Activated CD8-positive, alpha-beta memory T cell treated with anti-CD3 and anti-CD28 coated beads, Interleukin-2, amount 50 U/mL, for 48 hours (primary cell): ENCODE data around the gene FBLIM1.

Experiments
- DNase-seq: peaks from one replicate; pipeline ENCODE4 v3.0.0-alpha.2; 2020

The FBLIM1 gene

GRCh38 chr1:15758343-15758931 is at the start of gene FBLIM1:
Gene FBLIM1, plus strand, starts transcription at chr1:15758795. Its CDS starts 6,189 bp downstream, at chr1:15764984.
- DNase-seq, result no peak

- no peak for DNase-seq
Observed at GRCh38 chr1:15709226-15709625, 49.4 kb upstream of the FBLIM1 start.

GRCh38 chr1:15712168-15712567 is 46.4 kb upstream of the FBLIM1 start:
- DNase-seq, result no peak

- DNase-seq, result no peak
Observed at GRCh38 chr1:15714406-15715136, 44.0 kb upstream of the FBLIM1 start.

- DNase-seq, result no peak
Observed at GRCh38 chr1:15717418-15718125, 41.0 kb upstream of the FBLIM1 start.

GRCh38 chr1:15718199-15718601 is 40.4 kb upstream of the FBLIM1 start:
- DNase-seq, result no peak

- DNase-seq, result no peak
Observed at GRCh38 chr1:15719381-15720120, 39.0 kb upstream of the FBLIM1 start.

GRCh38 chr1:15720861-15721260 is 37.7 kb upstream of the FBLIM1 start:
- DNase-seq, result no peak

GRCh38 chr1:15722411-15722810 is 36.2 kb upstream of the FBLIM1 start:
- DNase-seq, result no peak

- DNase-seq, result no peak
Observed at GRCh38 chr1:15722836-15723532, 35.6 kb upstream of the FBLIM1 start.

- DNase-seq, result no peak
Observed at GRCh38 chr1:15723631-15724246, 34.9 kb upstream of the FBLIM1 start.

- no peak for DNase-seq
Observed at GRCh38 chr1:15724949-15725880, 33.4 kb upstream of the FBLIM1 start.

GRCh38 chr1:15726508-15726907 is 32.1 kb upstream of the FBLIM1 start:
- no peak for DNase-seq

GRCh38 chr1:15727021-15727420 is 31.6 kb upstream of the FBLIM1 start:
- no peak for DNase-seq

- no peak for DNase-seq
Observed at GRCh38 chr1:15727424-15727823, 31.2 kb upstream of the FBLIM1 start.

- DNase-seq, result no peak
Observed at GRCh38 chr1:15727866-15728534, 30.6 kb upstream of the FBLIM1 start.

GRCh38 chr1:15728937-15729657 is 29.5 kb upstream of the FBLIM1 start:
- no peak for DNase-seq

- no peak for DNase-seq
Observed at GRCh38 chr1:15730423-15730822, 28.2 kb upstream of the FBLIM1 start.

- DNase-seq, result no peak
Observed at GRCh38 chr1:15730936-15731335, 27.7 kb upstream of the FBLIM1 start.
